ENCODE data around the gene ISYNA1.

ISYNA1 gene

GRCh38 chr19:18385675-18386542 lies 52.0 kb downstream of the ISYNA1 start, which contains the start of gene GDF15:
Gene GDF15 (plus strand): TSS chr19:18386158. CDS start chr19:18386190, 32 bp downstream.
- Histone ChIP-seq H3K27ac (ENCODE audit: insufficient read depth, low read length, poor library complexity, severe bottlenecking) (no peak within 1 kb of the TSS), H3K4me1 (ENCODE audit: control insufficient read depth, insufficient read depth, low read length, poor library complexity, severe bottlenecking) (peaks cover 9% of the 10 kb centered on the region), H3K4me3 (ENCODE audit: insufficient read depth, low read depth, low read length, poor library complexity, severe bottlenecking) (no peak within 1 kb of the TSS), H3K27me3 (replicated peaks; ENCODE audit: control insufficient read depth, insufficient read depth, low read length, poor library complexity, severe bottlenecking) (peaks cover 14% of the 10 kb centered on the region), H3K9me3 (ENCODE audit: control insufficient read depth, low read length) (no peaks in the 10 kb centered on the region), H3K36me3 (ENCODE audit: control insufficient read depth, insufficient read depth, low read length) (no peaks in the 10 kb centered on the region)
- DNase-seq, result no peak

- peaks cover 14% of the 10 kb centered on the region for H3K27me3 ChIP-seq (replicated peaks; ENCODE audit: control insufficient read depth, insufficient read depth, low read length, poor library complexity, severe bottlenecking)
- H3K36me3 ChIP-seq (ENCODE audit: control insufficient read depth, insufficient read depth, low read length), result no peaks in the 10 kb centered on the region
- H3K4me1 ChIP-seq (ENCODE audit: control insufficient read depth, insufficient read depth, low read length, poor library complexity, severe bottlenecking), result peaks cover 9% of the 10 kb centered on the region
- H3K9me3 ChIP-seq (ENCODE audit: control insufficient read depth, low read length), result no peaks in the 10 kb centered on the region
- H3K27ac ChIP-seq (ENCODE audit: insufficient read depth, low read length, poor library complexity, severe bottlenecking), result no peak overlapping the region
- DNase-seq, result no peak
- no peak overlapping the region for H3K4me3 ChIP-seq (ENCODE audit: insufficient read depth, low read depth, low read length, poor library complexity, severe bottlenecking)
Observed at GRCh38 chr19:18385359-18385674, 52.6 kb downstream of the ISYNA1 start.

- Histone ChIP-seq H3K27ac (ENCODE audit: insufficient read depth, low read length, poor library complexity, severe bottlenecking) (no peak overlapping the region), H3K4me1 (ENCODE audit: control insufficient read depth, insufficient read depth, low read length, poor library complexity, severe bottlenecking) (peaks cover 9% of the 10 kb centered on the region), H3K27me3 (replicated peaks; ENCODE audit: control insufficient read depth, insufficient read depth, low read length, poor library complexity, severe bottlenecking) (peaks cover 14% of the 10 kb centered on the region), H3K36me3 (ENCODE audit: control insufficient read depth, insufficient read depth, low read length) (no peaks in the 10 kb centered on the region), H3K4me3 (ENCODE audit: insufficient read depth, low read depth, low read length, poor library complexity, severe bottlenecking) (no peak overlapping the region), H3K9me3 (ENCODE audit: control insufficient read depth, low read length) (no peaks in the 10 kb centered on the region)
- no peak for DNase-seq
Observed at GRCh38 chr19:18384775-18385174, 53.2 kb downstream of the ISYNA1 start.

Measured in effector memory CD4-positive, alpha-beta T cell (primary cell).